Adrenal gland (tissue), 5 donors: Measurements from ENCODE around the gene SULT2A1.

Source experiments
- CTCF ChIP-seq, 6 experiments: fragments of 450-650 bp in 4 of 6; fragments of 200-600 bp in 2 of 6; sonication (generic) in 1 of 6; IDR thresholded peaks; 1 replicate in 5 of 6; 2 replicates in 1 of 6; pipeline versions ENCODE4 v1.5.1 to v1.8.0; 2016 to 2021; ENCODE audit warnings: antibody characterized with exemption in 6 of 6, mild to moderate bottlenecking in 2 of 6, moderate library complexity in 1 of 6
- POLR2A ChIP-seq, 2 donors: fragments of 450-650 bp; IDR thresholded peaks; one replicate each; pipeline ENCODE4 v1.6.1; 2017; ENCODE audit warnings: antibody characterized with exemption in 2 of 2, mild to moderate bottlenecking in 2 of 2, moderate library complexity in 1 of 2
- donor health status: DM: no; HTN: no; CAD: no.

- TF ChIP-seq CTCF (IDR thresholded peaks at IDR 0.05) (no peak), POLR2A (IDR thresholded peaks at IDR 0.05) (no peak)
These were observed 9.2 kb upstream of the SULT2A1 start for GRCh38 chr19:47895165-47895782.
